ENCODE results near the gene EXD3.
"Not testable (repeated sequence)": the region's sequence is repeated elsewhere in the genome, so short reads cannot be mapped to it uniquely, and the experiment has no call there.

The EXD3 gene

GRCh38 chr9:137271696-137272076, 151.3 kb downstream of the EXD3 start:
- DNase-seq (ENCODE audit: low spot score in 2 of 2) (no peak), ATAC-seq (no peak)
- H3K9me3 Mint-ChIP-seq: no peaks in the 10 kb centered on the region
- H3K4me1 Mint-ChIP-seq: peaks cover 42% of the 10 kb centered on the region
- H3K36me3 Mint-ChIP-seq: peaks cover 54% of the 10 kb centered on the region
- H3K4me3 Mint-ChIP-seq: no peak overlapping the region
- peak overlapping the region; percentile 37 for H3K27ac Mint-ChIP-seq

- Mint-ChIP-seq H3K4me1 (peaks cover 41% of the 10 kb centered on the region), H3K9me3 (no peaks in the 10 kb centered on the region), H3K27ac (peak overlapping the region; percentile 37), H3K4me3 (no peak overlapping the region), H3K36me3 (peaks cover 59% of the 10 kb centered on the region)
- DNase-seq (ENCODE audit: low spot score in 2 of 2): no peak
- no peak for ATAC-seq
Observed at GRCh38 chr9:137270929-137271695, 151.8 kb downstream of the EXD3 start.

GRCh38 chr9:137269231-137269772, 153.7 kb downstream of the EXD3 start:
- no peak for ATAC-seq
- Mint-ChIP-seq H3K9me3 (no peaks in the 10 kb centered on the region), H3K4me1 (peaks cover 26% of the 10 kb centered on the region), H3K27ac (peak overlapping the region; percentile 54), H3K4me3 (no peak overlapping the region), H3K36me3 (peaks cover 71% of the 10 kb centered on the region)
- no peak for DNase-seq (ENCODE audit: low spot score in 2 of 2)

GRCh38 chr9:137268538-137269201, 154.3 kb downstream of the EXD3 start:
- Mint-ChIP-seq H3K36me3 (peaks cover 77% of the 10 kb centered on the region), H3K4me1 (peaks cover 23% of the 10 kb centered on the region), H3K4me3 (no peak overlapping the region), H3K27ac (peak overlapping the region; percentile 16), H3K9me3 (no peaks in the 10 kb centered on the region)
- ATAC-seq (no peak), DNase-seq (ENCODE audit: low spot score in 2 of 2) (no peak)

GRCh38 chr9:137267933-137268355, 155.0 kb downstream of the EXD3 start:
- ATAC-seq (no peak), DNase-seq (ENCODE audit: low spot score in 2 of 2) (no peak)
- H3K9me3 Mint-ChIP-seq: no peaks in the 10 kb centered on the region
- H3K4me3 Mint-ChIP-seq: no peak overlapping the region
- peaks cover 78% of the 10 kb centered on the region for H3K36me3 Mint-ChIP-seq
- peaks cover 23% of the 10 kb centered on the region for H3K4me1 Mint-ChIP-seq
- H3K27ac Mint-ChIP-seq: no peak overlapping the region

- no peak overlapping the region for H3K4me3 Mint-ChIP-seq
- no peaks in the 10 kb centered on the region for H3K9me3 Mint-ChIP-seq
- peaks cover 81% of the 10 kb centered on the region for H3K36me3 Mint-ChIP-seq
- DNase-seq (ENCODE audit: low spot score in 2 of 2) (no peak), ATAC-seq (no peak)
- H3K27ac Mint-ChIP-seq: no peak overlapping the region
- peaks cover 25% of the 10 kb centered on the region for H3K4me1 Mint-ChIP-seq
Observed at GRCh38 chr9:137266585-137267453, 156.1 kb downstream of the EXD3 start.

GRCh38 chr9:137266162-137266527, 156.8 kb downstream of the EXD3 start:
- DNase-seq (ENCODE audit: low spot score in 2 of 2) (no peak), ATAC-seq (no peak)
- Mint-ChIP-seq H3K9me3 (no peaks in the 10 kb centered on the region), H3K27ac (no peak overlapping the region), H3K4me3 (no peak overlapping the region), H3K4me1 (peaks cover 24% of the 10 kb centered on the region), H3K36me3 (peaks cover 84% of the 10 kb centered on the region)

GRCh38 chr9:137265496-137266161, 157.3 kb downstream of the EXD3 start:
- H3K4me1 Mint-ChIP-seq: peaks cover 21% of the 10 kb centered on the region
- ATAC-seq (peak; percentile 22), DNase-seq (ENCODE audit: low spot score in 2 of 2) (no peak)
- H3K4me3 Mint-ChIP-seq: no peak overlapping the region
- H3K9me3 Mint-ChIP-seq: no peaks in the 10 kb centered on the region
- peaks cover 84% of the 10 kb centered on the region for H3K36me3 Mint-ChIP-seq
- no peak overlapping the region for H3K27ac Mint-ChIP-seq

GRCh38 chr9:137264067-137264466, 158.9 kb downstream of the EXD3 start:
- Mint-ChIP-seq H3K4me1 (peaks cover 13% of the 10 kb centered on the region), H3K4me3 (no peak overlapping the region), H3K9me3 (no peaks in the 10 kb centered on the region), H3K27ac (no peak overlapping the region), H3K36me3 (peaks cover 84% of the 10 kb centered on the region)
- DNase-seq (ENCODE audit: low spot score in 2 of 2): no peak
- no peak for ATAC-seq

- DNase-seq (ENCODE audit: low spot score in 2 of 2) (no peak), ATAC-seq (no peak)
- H3K9me3 Mint-ChIP-seq: no peaks in the 10 kb centered on the region
- H3K4me3 Mint-ChIP-seq: no peak overlapping the region
- H3K36me3 Mint-ChIP-seq: peaks cover 84% of the 10 kb centered on the region
- H3K4me1 Mint-ChIP-seq: peaks cover 8% of the 10 kb centered on the region
- peak overlapping the region; percentile 60 for H3K27ac Mint-ChIP-seq
Observed at GRCh38 chr9:137263506-137263905, 159.5 kb downstream of the EXD3 start.

- peaks cover 5% of the 10 kb centered on the region for H3K4me1 Mint-ChIP-seq
- H3K36me3 Mint-ChIP-seq: peaks cover 84% of the 10 kb centered on the region
- H3K9me3 Mint-ChIP-seq: no peaks in the 10 kb centered on the region
- ATAC-seq (no peak), DNase-seq (ENCODE audit: low spot score in 2 of 2) (no peak)
- H3K27ac Mint-ChIP-seq: no peak overlapping the region
- H3K4me3 Mint-ChIP-seq: no peak overlapping the region
Observed at GRCh38 chr9:137262909-137263285, 160.1 kb downstream of the EXD3 start.

GRCh38 chr9:137262173-137262908, 160.6 kb downstream of the EXD3 start:
- ATAC-seq, H3K4me1 Mint-ChIP-seq: not testable (repeated sequence)
- peaks cover 84% of the 10 kb centered on the region for H3K36me3 Mint-ChIP-seq

More at GRCh38 chr9:137262173-137262908, 160.6 kb downstream of the EXD3 start:
- H3K27ac Mint-ChIP-seq; H3K9me3 Mint-ChIP-seq; H3K4me3 Mint-ChIP-seq; DNase-seq (ENCODE audit: low spot score in 2 of 2): not testable (repeated sequence)
